Left lobe of liver (tissue), 2 donors: Measurements from ENCODE around the gene GREM2. TPM values are rescaled to one million over a fixed set of nuclear protein-coding genes. Genes with fewer than 3 reads are reported as not detected.

Source experiments
- ATAC-seq: fragments of 200-7000 bp; cut with Tn5 transposase; one replicate; pipeline ENCODE4 v1.9.1; 2020; ENCODE audit warnings: mild to moderate bottlenecking, moderate library complexity
- DNase-seq: peaks from one replicate; pipeline ENCODE4 v3.0.0-alpha.2; 2020; ENCODE audit warnings: low spot score
- total RNA-seq: library from RNA; stranded (reverse); gene quantifications from one replicate; pipeline ENCODE4 v1.2.1, GENCODE V29; 2021
- donor health status: DM: no; HTN: no; CAD: no; lungs with moderate emphysema.
- donor health status: DM: no; HTN: yes; CAD: no.

The GREM2 gene
- total RNA-seq, result 20.1 TPM

DNA sequence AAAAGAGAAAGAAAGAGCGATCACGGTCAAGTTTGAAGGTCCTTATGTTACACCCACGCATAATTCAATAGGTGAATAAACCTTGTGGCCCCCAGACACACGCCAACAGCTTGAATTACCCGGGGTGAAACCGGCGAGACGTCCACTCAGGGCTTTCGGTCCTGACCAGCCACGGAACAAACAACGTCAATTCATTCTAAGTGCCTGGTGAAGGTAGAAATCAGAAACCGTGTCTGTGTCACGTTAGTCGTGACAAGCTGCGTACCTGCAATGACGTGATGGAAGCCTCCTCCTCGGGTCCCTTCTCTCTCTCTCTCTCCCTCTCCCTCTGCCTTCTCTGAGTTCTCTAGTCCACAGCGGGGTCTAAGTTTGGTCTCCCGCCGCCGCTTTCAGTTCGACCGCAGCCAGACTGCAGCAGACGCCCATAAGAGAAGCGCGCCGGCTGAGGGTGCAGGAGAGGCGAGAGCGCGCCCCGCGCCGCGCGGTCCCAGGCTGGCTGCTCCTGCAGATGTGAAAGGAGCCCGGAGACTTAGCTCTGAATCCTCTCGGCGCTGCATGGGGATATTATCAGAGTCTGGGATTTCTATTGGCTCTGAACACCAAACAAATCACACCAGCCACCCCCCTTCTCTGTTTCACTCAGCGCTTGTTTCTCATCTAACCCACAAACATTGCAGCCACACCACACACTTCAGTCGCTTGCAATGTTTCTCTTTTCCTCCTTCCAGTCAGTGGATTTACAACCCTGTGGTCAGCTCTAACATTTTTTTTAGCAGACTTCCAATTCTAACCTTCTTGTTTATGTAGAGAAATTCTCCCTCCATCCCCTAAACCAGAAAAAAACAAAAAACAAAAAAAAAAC lies at the start of gene GREM2:
Gene GREM2, minus strand, starts transcription at position 537 of the 862 bp plus-strand sequence. CDS start 118,680 bp downstream, outside the sequence.
- DNase-seq (peak; percentile 79), ATAC-seq (peak; percentile 73)

DNA sequence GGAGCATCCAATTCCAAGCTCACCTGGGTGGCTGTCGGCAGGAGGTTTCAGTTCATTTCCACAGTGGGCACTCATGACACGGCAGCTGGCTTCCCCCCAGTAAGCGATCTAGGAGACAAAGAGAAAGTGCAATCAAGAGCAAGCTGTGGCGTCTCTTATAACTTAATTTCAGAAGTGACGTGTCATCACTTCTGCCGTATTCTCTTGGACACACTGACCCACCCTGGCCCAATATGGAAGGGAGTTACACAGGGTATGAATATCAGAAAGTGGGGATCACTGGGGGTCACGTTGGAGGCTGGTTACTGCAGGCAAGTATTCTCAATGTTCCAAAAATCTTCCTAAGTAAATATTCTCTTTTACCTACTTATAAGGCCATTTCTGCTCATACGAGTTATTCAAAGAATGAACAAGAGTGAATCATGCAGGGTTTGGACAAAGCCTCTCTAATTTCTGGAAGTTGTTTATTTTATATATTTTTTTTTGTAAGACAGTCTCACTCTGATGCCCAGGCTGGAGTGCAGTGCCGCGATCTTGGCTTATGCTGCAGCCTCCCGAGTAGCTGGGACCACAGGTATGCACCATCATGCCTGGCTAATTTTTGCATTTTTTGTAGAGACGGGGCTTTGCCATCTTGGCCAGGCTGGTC lies 46.5 kb upstream of the GREM2 start:
- ATAC-seq (no peak), DNase-seq (no peak)

DNA sequence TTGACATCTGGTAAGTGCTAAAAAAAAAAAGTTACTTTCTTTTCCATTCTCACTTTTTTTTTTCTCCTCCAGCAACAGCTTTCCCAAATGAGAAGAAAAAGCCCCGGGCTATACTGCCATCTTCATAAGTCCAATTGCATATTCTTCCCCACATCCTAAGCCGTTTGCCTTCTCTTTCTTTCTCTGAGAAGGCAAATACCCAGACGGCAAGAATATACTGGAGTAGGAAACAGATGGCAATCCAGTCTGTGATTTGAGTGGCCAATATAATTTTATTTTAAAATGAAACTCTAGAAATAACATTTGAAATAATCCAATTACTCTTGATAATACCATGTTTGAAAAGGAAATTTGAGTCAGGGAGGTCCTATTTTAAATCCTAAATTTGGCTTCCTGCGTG lies 44.6 kb upstream of the GREM2 start:
- no peak for ATAC-seq

DNA sequence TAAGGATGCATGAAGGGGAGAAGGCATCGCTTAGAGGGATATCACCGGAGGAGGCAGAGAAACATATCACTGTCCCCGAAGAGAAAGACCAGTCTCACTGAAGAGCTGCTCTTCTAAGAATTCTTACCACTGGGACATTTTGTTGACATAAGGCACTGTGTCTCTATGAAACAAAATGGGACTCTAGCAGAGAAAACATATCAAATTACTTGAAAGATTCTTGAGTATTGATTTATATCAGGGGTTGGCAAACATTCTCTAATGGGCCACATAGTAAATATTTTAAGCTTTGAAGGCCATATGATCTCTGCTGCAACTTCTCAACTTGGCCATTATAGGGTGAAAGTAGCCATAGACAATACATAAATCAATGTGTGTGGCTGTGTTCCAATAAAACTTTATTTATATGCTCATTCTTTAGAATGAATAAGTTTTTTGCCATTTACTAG lies 41.0 kb upstream of the GREM2 start:
- DNase-seq (no peak), ATAC-seq (no peak)

More for the DNA sequence above, 44.6 kb upstream of the GREM2 start:
- DNase-seq, result no peak

DNA sequence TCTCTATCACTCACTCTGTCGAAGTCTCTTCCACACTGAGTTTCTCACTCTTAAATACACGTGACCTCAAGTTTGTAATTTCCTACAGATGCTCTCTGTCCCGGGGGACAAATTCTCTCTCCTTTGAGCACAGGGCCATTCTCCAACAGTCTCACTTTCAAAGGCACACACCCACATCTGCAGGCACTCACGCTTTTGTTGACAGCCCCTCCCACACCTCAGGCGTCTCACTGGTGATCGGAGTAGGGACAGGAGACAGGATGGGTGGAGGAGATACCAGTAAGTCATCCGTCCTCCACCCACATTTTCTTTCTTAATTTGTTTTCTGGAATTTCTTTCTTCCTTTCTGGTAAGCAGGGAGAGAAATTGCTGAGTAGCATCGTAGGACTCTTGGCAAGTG lies 40.6 kb upstream of the GREM2 start:
- no peak for ATAC-seq

DNA sequence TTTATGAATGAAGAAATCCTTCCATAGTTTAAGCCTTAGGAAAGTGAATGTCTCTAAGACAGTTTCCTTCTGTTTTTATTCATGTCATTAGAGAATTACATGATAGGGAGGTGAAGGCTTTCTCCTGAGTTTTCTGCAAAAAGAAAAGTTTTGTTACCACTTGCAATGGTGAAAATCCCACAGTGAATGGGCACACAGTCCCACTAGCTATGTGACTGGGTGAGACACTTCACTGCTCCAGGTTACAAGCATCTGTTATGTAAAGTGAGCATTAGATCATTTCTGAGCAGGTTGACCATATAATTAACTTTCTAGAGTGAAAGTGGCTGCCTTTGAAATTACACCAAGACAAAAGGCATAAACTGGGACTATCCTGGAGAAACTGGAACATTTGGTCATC lies 38.9 kb upstream of the GREM2 start:
- DNase-seq, result no peak
- ATAC-seq, result no peak

More for the DNA sequence above, 40.6 kb upstream of the GREM2 start:
- DNase-seq, result no peak

DNA sequence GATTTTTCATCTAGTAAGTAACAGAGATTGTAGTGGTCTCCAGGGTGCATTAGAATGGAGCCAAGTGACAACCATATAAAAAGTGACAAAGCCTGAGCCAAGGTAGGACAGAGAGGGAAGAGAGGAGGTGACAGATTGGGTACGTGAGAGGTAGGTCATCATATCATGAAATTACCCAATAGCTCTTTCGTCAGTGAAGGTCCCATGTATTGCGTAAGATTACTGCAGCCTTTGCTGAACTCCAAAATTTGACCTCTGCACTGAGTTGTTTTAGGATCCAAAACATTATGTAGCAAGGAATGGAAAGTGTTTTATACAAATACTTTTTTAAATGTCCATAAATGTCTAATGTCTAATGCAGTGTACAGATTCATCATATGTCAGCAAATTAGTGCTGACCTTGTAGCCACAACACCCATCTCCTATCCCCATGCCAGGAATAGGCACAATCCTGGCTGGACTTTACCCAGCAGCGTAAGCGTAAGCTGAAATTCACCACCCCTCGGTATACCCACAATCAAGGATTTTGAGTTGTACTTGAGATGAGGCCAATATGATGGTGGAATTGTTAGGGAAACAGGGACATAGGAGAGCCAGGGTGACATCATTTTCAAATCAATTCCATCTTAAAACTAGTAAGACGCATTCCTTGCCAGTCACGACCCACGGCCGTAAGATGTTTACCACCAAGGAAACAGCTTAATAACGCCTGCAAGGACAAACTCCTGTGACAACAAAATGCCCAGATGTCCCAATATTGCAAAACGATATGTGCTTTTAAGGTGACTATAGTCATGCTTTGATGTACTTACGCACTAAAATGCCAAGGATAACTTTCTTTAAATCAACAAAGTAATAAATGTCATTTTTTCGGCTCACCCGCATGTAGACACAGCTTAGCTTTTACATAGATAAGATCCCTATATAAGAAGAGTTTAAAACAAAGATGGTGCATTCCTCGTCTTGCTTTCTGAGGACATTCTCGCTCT lies 38.1 kb upstream of the GREM2 start:
- ATAC-seq (peak; percentile 89), DNase-seq (peak; percentile 74)

DNA sequence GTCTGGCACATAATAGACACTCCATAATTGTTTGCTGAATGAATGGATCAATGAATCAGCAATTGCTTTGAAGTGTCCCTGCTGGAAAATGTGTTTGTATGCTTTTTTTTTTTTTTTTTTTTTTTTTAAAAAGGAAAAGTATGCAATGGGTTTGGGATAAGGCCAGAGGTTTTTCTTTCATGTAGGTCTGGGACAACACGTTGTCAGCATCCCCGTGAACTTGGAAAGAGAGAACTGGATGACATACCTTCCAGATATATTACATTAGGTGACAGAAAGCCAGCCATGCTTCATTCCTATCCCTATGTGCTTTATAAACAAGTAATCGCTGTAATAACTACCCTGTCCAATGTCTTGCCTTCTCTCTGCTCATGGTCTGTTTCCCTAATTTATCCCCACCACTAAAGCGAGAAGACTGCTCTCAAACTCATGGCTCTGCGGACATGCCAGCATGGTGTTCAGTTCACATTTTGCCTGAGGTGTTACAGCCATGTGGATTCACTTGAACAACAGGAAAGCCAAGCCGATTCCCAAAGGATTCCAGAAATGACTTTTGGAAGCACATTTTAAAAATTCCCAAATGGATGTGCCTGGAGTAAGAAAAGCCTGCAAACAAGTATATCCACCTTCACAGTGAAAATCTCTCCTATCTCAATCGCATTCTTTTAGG lies 34.8 kb upstream of the GREM2 start:
- ATAC-seq (no peak), DNase-seq (no peak)

DNA sequence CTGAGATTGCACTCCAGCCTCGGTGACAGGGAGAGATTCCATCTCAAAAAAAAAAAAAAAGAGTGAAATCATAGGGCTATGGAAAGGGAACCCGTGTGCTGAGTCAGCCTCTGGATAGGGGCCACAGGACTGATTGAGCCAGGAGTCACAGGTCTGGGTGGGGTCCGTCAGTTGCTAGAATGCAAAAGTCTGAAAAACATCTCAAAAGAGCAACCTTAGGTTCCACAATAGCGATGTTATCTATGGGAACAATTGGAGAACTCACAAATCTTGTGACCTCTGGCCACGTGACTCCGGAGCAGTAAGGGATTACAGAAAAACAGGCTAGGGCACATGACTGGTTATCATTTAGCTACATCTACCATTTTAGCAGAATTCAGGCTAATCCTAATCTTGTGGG lies 32.8 kb upstream of the GREM2 start:
- ATAC-seq (no peak), DNase-seq (no peak)

DNA sequence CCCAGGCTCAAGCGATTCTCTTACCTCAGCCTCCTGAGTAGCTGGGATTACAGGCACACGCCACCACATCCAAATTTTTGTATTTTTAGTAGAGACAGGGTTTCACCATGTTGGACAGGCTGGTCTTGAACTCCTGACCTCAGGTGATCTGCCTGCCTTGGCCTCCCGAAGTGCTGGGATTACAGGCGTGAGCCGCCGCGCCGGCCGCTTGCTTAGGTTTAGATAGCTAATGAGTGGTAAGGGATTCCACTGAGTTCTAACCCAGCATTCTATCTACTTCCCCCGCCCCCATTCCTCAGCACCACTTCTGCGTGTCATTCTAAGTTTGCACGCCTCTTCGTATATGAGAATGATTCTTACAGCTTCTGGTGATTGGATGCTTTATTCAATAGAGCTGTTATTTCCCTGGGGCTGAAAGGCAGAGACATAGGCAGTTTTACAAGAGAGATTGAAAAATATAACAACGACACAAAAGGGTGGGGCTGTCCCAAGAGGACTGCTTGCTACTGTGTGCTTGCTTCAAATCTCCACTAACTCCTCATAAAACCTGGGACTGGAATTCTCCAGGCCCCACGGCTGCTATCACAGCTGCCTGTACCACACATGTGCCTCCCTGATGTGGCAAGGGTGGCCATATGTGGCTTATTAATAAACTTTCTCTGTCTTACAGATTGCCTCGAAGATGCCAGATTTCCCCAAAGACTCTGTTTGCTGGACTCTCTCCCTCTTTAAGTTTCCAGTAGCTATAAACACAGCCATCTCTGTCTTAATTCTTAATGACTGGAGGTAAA lies 23.7 kb upstream of the GREM2 start:
- ATAC-seq (no peak), DNase-seq (no peak)

DNA sequence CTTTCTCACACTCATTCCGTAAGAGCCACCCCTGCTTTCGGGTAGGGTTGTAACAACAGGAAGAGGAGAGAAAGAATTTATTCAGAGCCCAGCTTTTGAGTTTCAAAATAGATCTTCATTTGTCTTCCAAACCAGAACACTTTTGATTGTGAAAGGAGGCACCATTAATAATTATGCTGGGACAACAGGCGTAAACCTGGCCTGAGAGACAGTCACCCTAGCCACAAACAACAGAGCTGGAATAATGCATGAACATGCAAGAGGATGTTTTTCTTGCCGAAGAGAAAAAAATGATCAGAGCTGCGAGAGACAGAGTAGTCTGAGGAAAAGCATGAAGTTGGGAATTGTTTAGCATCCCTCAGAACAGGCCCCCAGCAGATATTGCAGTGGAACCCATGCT lies 18.5 kb upstream of the GREM2 start:
- no peak for ATAC-seq

DNA sequence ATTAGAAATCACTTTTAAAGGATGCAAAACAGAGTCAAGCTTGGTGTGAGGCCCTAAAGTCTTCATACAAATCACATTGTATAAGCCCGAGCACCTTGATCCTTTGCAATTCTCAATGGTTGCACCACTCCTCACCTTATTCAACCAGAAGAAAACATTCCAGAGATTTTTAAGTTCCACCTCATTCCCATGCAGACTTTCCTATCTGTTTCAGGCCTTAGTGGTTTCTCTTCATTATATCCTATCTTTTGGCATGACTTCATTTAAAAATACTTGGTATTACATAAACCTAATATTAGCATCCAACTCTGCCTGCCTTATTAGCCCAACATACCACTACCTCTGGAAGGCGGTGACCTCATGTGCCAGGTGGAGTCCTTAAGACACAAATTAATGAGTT lies 9.3 kb upstream of the GREM2 start:
- no peak for ATAC-seq
- no peak for DNase-seq

More for the DNA sequence above, 18.5 kb upstream of the GREM2 start:
- DNase-seq, result no peak

DNA sequence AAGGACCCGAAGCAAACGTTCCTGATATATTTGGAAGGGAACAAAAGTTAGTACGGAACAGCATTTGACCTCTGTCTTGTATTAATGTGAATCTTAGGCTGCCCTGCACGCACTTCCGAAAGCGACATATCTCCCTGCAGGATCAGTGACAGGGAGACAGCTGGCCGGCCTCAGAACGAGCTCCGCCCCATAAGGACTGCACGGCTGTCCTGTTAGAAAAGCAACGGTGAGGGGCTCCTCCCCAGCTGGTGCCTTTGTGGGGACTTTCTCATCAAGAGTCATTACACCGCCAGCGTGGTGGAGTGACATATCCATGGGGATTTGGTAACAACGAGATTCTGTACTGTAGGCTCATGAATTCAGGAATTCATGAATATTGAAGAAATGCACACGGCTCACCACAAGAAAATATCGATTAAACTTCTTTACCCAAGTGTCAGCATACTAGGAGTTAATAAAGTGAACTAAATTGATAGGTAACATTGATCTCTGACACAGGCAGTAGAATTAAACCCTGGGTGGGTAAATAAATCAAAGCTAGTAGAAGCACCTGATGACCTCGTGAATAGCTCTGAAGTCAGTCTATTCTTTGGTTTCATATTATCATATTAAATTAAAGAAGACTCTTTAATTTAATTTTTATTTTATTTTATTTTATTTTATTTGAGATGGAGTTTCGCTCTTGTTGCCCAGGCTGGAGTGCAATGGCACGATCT lies 8.1 kb upstream of the GREM2 start:
- peak; percentile 88 for ATAC-seq
- peak; percentile 51 for DNase-seq

DNA sequence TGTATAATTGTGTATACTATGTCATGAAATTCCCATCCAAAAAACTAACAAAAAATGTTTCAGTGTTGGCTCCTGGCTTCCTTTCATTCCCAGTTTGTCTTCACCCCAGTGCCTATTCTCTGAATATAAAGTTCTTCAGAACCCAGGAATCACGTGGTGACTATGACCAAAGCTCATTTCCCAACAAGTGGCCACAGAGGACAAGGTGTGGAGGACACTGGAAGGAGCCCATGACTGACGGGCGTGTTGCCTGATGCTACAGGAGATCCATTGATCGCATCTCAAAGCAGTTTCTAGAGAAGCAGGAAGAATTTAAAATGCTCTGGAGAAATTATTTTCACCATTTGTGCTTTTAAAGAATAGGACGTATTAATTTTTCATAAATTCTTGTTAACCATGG lies 7.4 kb upstream of the GREM2 start:
- peak; percentile 56 for DNase-seq
- peak; percentile 82 for ATAC-seq

DNA sequence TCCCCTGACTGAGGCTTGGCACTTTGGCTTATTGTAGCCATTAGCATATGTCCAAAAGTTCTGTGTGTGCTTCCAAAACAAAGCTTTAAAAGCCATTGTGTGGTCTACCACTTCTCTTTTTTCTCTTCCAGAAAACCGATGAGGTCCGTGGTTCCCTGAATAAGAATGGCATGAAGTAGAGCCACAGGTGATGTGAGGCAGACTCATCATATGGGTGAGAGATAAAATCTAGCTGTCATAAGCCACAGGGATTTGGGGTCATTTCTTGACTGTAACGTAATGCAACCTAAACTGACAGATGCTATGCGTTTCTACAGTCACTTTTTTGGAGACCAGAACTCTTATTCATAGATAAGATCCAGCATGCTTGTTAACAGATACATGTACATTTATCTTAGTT lies 7.0 kb upstream of the GREM2 start:
- DNase-seq, result no peak
- no peak for ATAC-seq

DNA sequence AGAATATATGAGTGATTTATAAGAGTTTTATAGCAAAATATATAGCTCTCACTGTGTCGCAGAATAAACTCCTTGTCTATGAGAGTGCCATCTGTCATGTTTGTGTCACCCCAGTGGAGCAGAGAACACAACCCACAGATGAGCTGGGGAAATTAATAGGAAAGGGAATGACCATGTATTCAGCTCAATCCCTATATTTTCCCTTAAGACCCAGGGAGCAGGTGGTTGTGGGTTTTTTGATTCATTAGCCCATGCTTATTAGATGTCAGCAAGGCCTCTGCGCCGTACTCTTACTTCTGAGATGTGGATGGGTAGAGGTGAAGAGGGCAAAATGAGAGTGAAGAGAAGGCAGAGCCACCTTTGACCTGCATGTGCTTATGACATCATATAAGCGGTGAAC lies 4.1 kb upstream of the GREM2 start:
- DNase-seq, result no peak
- no peak for ATAC-seq

DNA sequence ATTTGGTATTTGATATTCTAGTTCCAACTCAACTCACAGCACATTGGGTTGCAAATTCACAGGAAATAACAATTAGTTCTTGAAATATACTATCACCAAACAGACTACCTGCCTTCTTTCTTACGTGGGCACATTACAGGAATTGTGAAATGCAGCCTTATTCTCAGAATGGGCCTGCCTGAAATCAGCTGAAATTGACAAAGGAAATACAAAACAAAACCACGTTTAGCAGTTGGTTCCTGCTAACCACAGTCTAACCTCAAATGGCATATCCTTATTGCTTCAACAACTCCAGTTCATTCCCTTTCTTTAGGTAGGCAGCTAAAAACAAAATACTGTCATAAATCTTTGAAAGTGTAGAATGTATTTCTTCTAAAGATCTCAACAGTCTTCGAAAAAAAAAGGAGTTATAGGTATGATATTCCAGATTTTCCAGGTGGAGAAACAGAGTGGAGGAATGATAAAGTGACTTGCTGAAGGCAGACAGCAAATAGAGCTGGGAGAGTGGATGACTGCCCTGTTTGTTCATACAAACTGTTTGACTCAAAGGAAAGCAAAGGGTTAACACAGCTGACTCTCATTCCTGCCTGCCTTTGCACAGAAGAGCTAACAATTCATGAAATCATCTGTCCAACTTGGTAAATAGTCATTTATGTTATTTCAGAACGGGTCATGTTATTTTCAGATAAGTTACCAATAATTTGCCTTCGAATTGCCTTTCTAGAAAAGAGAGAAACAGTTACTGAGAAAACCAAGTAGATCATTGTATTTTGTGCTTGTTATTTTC lies 1.6 kb upstream of the GREM2 start:
- ATAC-seq (no peak), DNase-seq (no peak)

DNA sequence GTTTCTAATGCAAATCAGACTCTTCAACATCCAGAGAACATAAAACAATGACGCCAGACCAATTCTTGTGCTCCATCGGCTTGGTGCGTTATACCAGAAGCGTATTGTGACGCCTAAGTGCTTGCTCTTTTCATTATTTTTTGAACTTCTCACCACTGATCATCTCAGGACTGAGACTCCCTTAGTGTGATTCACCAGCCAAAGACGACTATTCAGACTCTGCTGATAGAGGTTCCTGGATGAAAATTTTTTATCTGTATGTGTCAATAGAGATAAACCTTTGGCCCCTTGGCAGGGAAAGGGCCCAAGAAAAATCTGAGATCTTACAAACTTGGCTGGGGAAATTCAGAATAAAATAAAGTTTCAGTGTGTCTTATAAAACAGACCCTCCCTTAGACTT lies 856 bp upstream of the GREM2 start:
- ATAC-seq, result peak; percentile 52
- peak; percentile 55 for DNase-seq
